NB4 (cell line): Measurements from ENCODE around the gene DLX3.

Experiments
- DNase-seq: peaks from one replicate; pipeline ENCODE4 v3.0.0; 2010; ENCODE audit warnings: low read depth
- H3K4me3 ChIP-seq: one replicate; pipeline ENCODE4 v1.5.1; 2011; ENCODE audit warnings: mild to moderate bottlenecking, low read depth, low read length, moderate library complexity
- MAX ChIP-seq: IDR thresholded peaks from 2 replicates; pipeline ENCODE4 v1.6.1; 2011; ENCODE audit warnings: low read depth, low read length
- MYC ChIP-seq: IDR thresholded peaks from 2 replicates; pipeline ENCODE4 v1.6.1; 2011; ENCODE audit warnings: low read depth, low read length
- POLR2A ChIP-seq: IDR thresholded peaks from 2 replicates; pipeline ENCODE4 v1.6.1; 2011; ENCODE audit warnings: mild to moderate bottlenecking; ENCODE audit not compliant: insufficient read length; ENCODE audit errors: extremely low read depth
- TF ChIP-seq, protein P1 (sequence below): IDR thresholded peaks from one replicate; pipeline ENCODE4 v1.5.1; 2012; ENCODE audit warnings: low read depth, low read length

DLX3 gene

DNA sequence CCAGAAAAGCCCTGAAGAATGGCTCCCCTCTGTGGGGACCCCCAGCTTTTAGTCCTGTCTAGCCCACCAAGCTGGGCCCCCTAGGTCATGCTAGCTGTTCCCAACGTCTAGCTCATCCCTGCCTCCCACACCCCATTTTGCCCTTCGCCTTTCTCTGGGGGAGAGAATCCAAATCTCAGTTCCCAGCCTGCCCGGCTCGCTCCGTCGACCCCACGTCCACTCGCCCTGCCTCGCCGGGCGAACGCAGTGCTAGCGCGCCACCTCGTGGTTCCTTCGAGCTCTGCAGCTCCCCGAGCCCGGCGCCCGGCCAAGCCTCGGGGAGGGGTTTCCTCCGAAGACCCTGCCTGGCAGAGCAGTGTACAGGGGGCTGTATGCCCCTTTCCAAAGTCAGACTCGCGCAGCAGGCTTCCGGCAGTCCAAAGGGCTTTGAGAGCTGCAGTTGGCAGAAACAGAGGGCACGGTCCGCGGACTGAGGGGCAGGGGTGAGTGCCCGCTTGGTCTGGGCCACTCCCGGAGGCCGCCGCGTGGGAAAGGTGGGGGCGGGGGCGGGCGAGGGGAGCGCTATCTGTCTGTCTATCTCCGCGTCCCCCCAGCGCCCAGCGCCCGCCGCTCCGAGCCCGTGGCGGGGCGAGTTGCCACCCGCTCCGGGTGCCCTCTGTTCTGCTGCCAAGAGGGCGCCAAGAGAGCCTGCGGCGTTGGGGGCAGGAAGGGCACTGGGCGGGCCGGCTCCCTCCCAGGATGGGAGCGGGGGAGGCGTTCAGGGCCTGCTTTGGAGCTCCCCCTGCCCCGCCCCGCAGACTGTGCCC is 1.7 kb upstream of the DLX3 start:
- TF ChIP-seq MYC (no peak), MAX (peak; percentile 56)
- TF ChIP-seq, protein P1, sequence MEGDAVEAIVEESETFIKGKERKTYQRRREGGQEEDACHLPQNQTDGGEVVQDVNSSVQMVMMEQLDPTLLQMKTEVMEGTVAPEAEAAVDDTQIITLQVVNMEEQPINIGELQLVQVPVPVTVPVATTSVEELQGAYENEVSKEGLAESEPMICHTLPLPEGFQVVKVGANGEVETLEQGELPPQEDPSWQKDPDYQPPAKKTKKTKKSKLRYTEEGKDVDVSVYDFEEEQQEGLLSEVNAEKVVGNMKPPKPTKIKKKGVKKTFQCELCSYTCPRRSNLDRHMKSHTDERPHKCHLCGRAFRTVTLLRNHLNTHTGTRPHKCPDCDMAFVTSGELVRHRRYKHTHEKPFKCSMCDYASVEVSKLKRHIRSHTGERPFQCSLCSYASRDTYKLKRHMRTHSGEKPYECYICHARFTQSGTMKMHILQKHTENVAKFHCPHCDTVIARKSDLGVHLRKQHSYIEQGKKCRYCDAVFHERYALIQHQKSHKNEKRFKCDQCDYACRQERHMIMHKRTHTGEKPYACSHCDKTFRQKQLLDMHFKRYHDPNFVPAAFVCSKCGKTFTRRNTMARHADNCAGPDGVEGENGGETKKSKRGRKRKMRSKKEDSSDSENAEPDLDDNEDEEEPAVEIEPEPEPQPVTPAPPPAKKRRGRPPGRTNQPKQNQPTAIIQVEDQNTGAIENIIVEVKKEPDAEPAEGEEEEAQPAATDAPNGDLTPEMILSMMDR = peak; percentile 85
- no peak overlapping the region for H3K4me3 ChIP-seq
- peak; percentile 59 for DNase-seq

DNA sequence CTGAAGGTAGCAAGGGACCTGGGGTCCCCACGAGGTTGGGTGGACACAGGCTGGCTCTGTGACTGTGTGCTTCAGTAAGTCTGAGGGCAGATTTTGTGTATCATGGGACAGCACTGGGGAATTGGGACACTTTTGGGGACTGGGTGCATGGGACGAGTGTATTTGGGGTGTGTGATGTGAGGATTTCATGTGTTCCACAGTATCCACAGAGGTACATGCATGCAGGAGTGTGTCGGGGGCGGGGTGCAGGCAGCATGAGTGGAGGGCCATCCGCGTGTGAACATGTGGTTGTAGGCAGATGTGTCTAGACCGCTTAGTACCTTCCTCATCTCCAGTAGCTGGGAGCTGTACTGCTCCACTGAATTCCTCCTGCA is 1.1 kb upstream of the DLX3 start:
- no peak for DNase-seq
- TF ChIP-seq MYC = no peak
- TF ChIP-seq, protein P1 = no peak
- no peak for TF ChIP-seq MAX
- no peak for TF ChIP-seq POLR2A
- H3K4me3 ChIP-seq = no peak overlapping the region

DNA sequence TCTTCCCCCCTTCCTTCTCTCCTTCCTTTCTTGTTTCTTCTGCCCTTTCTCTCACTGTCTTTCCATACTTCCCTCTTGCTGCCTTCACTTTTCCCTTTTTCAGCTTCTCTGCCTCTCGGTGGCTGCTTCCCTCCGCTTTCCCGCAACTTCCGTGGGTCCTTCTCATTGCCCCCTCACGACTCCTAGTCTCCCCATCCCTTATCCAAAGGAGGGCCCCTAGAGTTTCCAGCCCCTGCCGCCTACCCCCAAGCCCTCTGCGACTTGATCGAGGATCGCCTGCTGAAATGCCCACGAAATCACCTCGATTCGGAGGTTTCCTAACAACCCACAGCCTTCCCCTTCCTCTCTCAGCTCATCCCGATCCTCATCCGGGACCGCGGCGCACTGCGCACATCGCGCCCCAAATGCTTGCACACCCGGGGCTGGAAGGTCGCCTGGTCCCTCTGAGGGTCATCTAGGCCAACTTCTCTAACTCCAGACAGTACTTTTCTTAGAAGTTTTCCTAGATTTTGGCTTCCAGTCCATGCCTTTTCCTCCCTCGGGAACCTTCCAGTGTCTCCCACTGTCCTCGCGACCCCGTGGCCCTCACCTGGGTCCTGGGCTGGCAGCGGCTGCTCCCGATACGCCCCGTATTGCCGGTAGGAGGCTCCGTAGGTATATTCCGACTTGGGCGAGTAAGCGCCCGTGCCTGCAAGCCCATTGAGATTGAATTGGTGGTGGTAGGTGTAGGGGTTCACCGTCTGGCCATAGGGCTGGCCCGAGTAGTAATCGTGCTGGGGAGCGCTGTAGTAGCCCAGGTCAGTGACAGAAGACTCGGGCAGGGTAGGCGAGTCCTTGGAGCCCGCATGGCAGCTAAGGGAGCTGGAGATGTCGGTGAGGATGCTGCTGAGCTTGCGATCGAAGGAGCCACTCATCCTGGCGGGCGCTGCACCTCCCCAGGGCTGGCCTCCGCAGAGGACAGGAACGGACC is 654 bp downstream of the DLX3 start:
- TF ChIP-seq POLR2A = no peak
- TF ChIP-seq MAX = no peak
- no peak for TF ChIP-seq MYC
- TF ChIP-seq, protein P1 = no peak
- H3K4me3 ChIP-seq = no peak overlapping the region

DNA sequence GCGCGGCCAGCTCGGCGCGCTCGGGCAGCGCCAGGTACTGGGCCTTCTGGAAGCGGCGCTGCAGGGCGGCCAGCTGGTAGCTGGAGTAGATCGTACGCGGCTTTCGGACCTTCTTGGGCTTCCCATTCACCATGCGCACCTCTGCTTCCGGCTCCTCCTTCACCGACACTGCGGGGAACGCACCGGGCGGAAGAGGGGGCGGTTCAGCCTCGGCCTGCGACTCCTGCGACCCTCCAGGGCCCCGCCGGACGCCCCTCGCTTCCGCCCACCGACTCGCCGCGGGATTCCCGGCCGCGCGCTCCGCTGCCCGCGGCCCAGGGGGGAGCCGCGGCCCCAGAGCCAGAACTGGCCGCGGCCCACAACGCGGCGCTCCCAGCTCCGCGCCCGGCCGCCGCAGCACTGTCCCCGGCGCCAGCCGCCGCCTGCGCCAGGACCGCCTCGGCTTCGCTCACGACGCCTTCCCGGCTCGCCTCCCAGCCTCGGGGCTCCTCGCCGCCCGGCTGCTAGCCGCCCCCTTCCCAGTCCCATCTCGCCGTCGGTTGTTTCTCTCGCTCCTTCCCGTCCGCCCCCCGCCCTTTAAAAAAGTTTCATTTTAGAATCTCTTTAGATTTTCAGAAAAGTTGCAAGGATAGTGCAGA is 1.5 kb downstream of the DLX3 start:
- no peak for TF ChIP-seq MYC
- TF ChIP-seq, protein P1 = no peak
- TF ChIP-seq POLR2A = no peak
- DNase-seq = peak; percentile 25
- no peak overlapping the region for H3K4me3 ChIP-seq

More for the DNA sequence above, 654 bp downstream of the DLX3 start:
- DNase-seq = peak; percentile 20

DNA sequence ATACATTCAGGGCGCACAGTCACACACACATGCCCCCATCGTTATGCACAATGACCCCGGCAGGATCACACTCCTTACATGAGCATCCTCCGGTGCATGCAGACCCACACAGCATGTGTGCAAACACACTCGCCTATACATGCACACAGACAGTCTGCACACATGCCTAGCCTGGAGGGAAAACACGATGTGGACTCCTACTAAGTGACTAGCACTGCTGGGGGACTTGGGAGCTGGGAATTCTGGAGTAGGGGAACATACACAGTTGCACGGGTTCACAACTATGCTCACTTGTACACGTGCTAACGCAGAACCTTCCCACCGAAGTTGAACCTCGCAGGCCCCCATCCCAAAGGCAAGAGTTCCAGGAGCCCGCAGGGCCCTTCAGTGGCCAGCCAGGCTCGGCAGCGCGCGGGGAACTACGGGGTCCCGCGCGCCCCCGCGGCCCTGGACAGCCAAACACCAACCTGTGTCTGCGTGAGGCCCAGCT is 2.0 kb downstream of the DLX3 start:
- H3K4me3 ChIP-seq = no peak overlapping the region
- TF ChIP-seq MAX (no peak), MYC (no peak), POLR2A (no peak)
- TF ChIP-seq, protein P1 = no peak
- DNase-seq = no peak
